ENCODE data around the gene IL27RA.
A peak's percentile ranks its signal among the peaks of the same experiment; 100 is the strongest.

The IL27RA gene

DNA sequence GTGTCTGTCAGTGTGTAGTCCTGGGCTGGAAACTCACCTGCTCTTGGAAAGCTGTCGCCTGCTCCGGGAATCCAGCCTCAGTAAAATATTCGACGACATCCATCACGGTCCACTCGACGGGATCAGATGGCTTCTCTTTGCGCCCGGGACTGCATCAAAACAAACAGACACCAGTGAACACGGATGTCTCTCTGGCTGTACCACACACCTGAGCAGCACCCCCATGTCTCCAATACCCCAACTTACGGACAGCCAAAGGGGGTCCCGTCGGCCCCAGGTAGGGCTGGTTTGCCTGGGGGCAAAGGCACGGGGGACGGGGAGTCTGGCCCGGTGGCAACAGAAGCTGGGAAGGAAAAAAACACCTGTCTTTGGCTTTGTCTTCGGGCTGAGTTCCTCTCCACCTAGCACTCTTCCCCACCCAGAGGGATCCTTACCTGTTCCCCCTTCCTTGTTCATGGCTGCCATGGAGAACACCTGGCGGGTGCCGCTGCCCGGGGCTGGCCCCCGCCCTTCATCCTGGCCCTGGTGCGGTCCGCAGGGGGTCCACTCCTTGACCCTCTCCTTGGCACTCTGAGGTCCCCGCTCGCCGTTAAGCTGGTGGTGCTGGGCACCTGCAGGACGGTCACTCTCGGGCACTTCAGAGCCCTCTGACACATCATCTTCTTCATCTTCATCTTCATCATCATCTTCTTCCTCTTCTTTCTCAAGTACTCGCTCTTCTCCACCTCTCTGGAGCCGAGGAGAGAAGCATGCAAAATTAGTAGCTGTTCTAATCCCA, 57.3 kb downstream of the IL27RA start:
- no peak for DNase-seq (ENCODE audit: low read depth)

GRCh38 chr19:14089412-14089661, 57.8 kb downstream of the IL27RA start:
- no peak for DNase-seq (ENCODE audit: low read depth)

- peak; percentile 52 for DNase-seq (ENCODE audit: low read depth)
Measured at GRCh38 chr19:14089662-14090508, 58.3 kb downstream of the IL27RA start.

DNA sequence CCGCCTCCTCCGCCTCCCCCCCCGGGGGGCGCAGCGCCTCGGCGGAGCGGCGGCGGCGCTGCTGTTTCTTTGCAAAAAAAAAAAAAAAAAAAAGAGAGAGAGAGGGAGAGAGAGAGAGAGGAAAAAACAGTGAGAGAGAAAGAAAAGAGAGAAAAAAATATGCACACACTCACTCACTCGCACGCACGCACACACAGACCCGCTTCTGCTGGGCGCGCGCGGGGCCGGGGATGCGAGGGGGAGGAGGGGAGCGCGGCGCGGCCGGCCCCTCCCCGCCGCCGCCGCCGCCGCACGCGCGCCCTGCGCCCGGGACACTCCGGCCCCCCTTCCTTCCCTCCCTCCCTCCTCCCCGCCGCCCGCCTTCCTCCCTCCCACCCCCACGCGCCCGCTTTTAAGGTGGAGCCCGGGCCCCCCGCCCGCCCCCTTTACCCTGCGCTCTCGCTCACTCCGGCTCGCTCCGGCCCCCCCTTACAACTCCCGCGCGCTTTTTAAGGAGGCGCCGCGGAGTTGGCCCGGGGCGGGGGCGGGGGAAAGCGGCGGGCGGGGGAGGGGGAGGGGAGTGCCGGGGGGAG, 59.0 kb downstream of the IL27RA start, which contains the start of gene SAMD1:
SAMD1 (minus strand) TSS at position 243 of the 572 bp plus-strand sequence.
- peak; percentile 77 for DNase-seq (ENCODE audit: low read depth)

- peak; percentile 72 for DNase-seq (ENCODE audit: low read depth)
Measured at GRCh38 chr19:14091081-14091812, 59.7 kb downstream of the IL27RA start.

DNA sequence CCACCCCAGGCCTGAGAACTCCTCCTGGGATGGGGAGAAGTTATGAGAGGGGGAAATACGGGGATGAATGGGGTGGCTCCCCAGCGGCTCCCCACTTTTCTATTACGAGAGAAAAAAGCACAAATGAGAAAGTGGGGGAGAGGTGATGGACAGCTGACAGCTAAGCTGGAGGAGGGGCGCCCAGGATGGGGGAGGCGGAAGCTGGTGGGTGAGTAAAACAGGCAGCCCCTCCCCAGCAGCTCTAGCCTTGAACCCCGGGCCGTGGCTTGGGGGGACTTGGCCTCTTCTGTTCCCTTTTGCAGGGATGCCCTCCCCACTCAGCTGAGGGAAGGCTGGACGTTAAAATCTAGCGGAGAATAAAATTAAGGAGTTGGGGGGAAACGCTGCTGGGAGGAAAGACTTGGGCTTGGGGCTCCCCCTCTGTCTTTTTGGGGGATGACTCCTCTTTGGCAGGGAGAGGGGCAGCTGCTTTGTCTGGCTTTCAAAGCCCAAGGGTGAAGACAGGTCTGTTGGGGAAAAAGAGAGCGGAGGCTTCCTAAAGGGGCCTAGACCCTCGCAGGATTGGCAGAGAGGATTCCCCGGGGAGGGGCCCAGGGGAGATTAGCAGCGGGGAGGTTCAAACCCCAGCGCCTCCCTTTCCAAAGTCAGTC, 60.4 kb downstream of the IL27RA start:
- DNase-seq (ENCODE audit: low read depth) = no peak

DNA sequence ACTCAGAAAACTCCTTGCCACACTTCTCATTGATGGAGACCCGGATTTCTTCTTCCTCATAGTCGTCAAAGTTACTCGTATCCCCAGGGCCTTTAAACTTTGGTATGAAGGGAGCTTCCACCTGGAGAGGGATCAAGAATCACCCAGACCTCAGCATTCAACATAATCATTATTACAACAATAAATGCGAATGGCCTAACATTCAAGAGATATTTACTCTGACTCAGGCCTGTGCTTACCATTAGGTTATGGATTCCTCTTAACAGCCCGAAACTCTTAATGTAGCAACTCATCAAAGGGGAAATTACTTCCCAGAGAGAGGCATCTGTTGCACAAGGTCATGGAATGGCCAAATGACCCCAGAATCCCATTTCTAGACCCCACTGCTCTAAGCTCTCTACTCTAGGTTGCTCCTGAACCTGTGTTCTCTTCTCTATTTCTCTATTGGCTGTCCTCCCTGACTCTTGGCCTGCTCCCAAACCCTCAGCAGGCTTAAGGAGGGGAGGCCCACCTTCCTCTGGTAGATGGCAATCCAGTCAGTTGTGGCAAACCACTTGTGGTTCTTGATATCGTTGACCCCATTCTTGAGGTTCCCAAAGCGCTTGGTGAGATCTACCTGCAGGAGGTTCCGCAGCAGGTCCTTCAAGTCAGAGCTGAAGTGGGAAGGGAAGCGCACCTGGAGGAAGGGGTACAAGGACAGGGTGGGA, 61.7 kb downstream of the IL27RA start:
- no peak for DNase-seq (ENCODE audit: low read depth)

GRCh38 chr19:14094854-14095253, 63.3 kb downstream of the IL27RA start:
- DNase-seq (ENCODE audit: low read depth) = no peak

GRCh38 chr19:14096272-14096992, 64.9 kb downstream of the IL27RA start:
- DNase-seq (ENCODE audit: low read depth) = no peak

- DNase-seq (ENCODE audit: low read depth) = no peak
Measured at GRCh38 chr19:14097532-14098151, 66.1 kb downstream of the IL27RA start.

- no peak for DNase-seq (ENCODE audit: low read depth)
Measured at GRCh38 chr19:14101003-14101545, 69.5 kb downstream of the IL27RA start.

GRCh38 chr19:14102102-14102696, 70.6 kb downstream of the IL27RA start:
- no peak for DNase-seq (ENCODE audit: low read depth)

GRCh38 chr19:14102756-14103155, 71.2 kb downstream of the IL27RA start:
- DNase-seq (ENCODE audit: low read depth) = no peak

Measured in activated T-cell treated with anti-CD3 and anti-CD28 coated beads for 48 hours (primary cell).